Fibroblast of skin of abdomen (primary cell): ENCODE results near the gene MIPOL1.
A peak's percentile ranks its signal among the peaks of the same experiment; 100 is the strongest.
"Not testable (repeated sequence)": the region's sequence is repeated elsewhere in the genome, so short reads cannot be mapped to it uniquely, and the experiment has no call there.

Experiments
- DNase-seq: peaks from one replicate; pipeline ENCODE4 v3.0.0-alpha.2; 2013

Gene MIPOL1

DNA sequence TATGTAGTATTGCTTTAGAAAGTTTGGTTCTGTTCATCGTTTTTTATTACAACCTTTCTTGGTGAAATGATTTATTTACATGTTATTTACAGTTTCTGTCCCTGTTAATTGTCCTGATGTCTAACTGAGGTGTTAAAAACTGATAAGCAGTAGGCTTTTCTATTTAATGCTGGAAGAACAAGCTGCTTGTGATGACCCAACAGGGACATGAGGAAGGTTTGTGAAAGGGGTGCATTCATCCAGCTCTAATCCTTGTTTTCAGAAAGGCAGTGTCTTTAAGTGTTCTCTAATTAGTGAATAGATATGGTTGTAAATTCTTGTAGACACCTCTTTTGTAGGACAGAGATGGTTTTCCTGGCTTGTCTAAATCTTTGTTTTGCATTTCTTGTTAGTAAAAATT lies 205.9 kb downstream of the MIPOL1 start:
- no peak for DNase-seq

DNA sequence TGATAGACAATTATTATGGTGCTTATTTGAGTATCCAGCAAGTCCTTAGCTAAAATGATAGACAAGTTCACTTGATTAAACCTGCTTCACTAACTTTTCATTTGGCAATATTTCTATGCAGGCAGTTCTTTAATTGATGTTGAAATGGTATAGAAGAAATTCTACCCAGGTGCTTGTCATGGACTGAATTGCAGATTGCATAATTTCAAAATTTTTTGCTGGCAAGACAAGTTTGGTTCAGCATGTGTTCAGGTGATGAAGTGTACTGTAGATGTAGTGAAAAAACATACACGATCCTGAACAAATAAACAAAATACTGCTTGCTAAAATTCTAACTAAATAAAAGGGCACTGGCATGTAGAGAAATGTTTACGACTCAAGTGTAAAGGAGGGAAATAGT lies 208.4 kb downstream of the MIPOL1 start:
- DNase-seq = no peak

DNA sequence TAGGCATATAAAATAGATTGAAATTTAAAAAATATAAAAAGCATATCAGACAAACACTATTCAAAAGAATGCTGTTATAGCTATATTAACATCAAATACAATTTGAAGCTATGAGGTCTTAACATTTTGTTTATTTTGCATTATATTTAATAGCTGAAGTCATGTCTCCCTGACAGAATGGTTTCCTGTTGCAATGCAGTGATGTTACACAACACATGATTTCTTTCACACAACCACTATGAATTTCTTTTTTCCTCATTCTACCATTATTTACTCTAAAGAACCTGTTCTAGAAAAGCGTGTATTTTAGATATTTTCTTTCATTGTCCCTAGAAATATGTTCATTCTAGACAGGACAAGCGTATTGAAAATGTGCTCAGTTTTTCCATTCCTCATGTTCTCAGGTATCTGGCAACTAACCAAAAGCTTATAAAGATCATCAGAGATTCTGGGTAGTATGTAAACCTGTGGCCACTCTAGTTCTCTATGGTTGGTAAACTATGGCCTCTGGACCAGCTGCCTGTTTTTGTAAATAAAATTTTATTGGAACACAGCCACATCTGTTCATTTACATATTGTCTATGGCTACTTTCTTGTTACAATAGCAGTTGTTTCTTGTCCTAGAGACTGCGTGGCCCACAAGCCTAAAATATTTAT lies 213.5 kb downstream of the MIPOL1 start:
- no peak for DNase-seq

DNA sequence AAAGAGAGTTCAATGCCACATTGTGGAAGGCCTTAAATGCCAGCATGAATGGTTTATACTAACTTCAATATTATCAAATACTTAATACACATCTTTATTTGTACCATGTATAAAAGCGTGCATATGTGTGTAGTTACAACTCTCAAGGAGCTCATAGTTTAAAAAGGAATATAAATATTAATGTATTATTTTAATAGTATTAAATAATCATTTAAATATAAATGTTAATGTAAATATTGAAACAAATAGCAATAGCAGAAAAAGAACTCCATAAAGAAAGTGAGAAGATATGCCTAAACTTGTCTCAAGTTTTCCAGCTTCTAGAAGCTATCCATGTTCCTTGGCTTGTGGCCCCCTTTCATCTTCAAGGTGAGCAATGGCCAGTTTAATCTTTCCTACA lies 215.3 kb downstream of the MIPOL1 start:
- no peak for DNase-seq

DNA sequence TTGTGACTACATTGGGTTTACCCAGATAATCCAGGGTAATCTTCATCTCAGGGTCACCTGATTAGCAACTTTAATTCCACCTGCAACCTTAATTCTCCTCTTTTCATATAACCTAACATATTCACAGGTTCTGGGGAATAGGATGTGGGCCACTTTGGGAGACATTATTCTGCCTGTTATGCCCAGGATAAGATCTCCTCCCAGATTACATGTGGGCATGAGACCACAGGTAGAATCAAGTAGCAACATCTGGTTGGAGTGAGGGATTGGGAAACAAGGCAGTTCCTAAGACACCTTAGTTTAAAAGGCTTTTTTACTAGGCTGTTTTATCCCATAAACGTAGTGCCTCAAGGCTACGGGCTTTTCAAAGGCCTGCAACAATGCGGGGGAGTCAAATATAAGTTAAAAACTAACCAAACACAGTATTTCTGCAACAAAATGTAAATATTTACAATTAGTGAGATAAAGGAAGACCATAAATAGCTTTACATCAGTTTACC lies 215.8 kb downstream of the MIPOL1 start:
- no peak for DNase-seq

DNA sequence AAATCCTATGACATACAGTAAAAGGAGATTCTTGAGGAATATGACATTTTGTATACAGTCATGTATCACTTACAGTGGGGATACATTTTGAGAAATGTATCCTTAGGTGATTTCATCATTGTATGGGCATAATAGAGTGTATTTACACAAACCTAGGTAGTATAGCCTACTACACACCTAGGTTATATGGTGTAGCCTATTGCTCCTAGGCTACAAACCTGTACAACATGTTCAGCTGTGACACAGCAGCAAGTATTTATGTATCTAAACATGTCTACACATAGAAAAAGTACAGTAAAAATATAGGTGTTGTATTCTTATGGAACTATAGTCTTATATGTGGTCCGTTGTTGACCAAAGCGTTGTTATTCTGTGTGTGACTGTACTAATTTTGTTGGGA lies 218.5 kb downstream of the MIPOL1 start:
- no peak for DNase-seq

DNA sequence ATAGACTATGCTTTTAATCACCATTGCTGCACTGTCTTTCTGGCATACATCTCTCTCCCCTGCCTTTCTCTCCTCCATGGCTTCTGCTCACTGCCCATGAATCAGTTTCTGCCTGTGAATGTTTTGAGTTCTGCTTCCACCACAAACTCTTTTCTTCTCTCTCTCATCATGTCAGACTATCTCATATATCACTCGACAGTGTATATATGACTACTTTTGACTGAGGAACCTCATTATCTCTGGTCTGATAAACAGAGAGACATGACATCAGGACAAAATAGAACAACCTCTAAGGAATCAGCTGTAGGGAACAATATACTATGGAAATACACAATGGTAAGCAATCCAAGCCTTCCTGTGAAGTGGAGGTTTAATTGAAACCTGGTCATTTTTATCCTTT lies 219.4 kb downstream of the MIPOL1 start:
- DNase-seq = no peak

DNA sequence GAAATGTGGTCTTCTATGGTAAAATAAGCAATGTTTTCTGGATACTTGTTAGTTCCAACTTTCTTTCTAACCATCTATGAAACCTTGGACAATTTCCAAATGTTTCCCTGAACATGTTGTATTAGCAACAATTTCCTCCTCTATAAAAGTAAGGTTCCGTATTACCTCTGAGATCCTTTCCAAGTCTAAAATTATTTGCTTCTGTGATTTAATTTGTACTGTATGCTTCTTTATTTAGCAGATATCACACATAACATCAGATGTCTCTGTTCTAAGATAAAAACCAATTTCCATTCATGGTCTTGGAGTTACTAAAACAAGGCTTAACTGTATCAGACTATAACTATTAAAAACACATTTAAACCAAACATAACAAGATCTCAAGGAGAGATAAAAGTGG lies 220.1 kb downstream of the MIPOL1 start:
- DNase-seq = no peak

DNA sequence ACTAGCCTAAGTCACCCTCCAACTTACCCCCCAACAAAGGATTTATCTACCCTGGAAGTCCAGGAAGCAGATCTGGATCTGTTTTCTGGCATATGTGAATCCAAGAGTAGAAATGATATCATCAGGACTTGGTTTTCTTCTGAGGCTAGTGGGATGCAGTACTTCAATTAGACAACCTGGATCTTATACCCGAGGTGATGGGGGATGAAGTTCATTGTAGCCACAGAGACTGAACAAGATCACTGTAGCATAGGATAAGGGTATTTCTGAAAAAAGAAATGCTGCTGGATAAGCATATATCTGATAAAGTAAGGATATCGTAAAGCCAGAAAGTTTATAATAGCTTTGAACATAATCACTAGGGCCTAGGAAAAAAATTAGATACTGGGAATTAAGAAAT lies 222.9 kb downstream of the MIPOL1 start:
- DNase-seq = no peak

DNA sequence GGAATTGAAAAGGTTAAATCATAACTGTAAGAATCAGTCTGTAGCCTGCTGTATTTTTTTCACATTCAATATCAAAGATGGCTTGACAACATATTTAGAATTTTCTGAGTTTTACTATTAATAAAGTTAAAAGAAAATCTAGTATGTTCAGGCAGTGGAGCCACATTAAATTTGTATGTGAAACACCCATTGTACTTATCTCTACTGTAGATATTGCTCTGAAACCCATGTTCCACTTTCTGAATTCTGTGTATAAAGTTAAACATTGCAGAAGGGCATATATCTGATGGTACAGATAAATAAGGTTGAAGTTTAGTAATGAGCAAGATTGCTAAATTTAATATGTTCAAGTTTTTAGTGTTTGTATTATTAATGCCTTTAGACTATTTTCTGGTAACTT lies 224.6 kb downstream of the MIPOL1 start:
- no peak for DNase-seq

DNA sequence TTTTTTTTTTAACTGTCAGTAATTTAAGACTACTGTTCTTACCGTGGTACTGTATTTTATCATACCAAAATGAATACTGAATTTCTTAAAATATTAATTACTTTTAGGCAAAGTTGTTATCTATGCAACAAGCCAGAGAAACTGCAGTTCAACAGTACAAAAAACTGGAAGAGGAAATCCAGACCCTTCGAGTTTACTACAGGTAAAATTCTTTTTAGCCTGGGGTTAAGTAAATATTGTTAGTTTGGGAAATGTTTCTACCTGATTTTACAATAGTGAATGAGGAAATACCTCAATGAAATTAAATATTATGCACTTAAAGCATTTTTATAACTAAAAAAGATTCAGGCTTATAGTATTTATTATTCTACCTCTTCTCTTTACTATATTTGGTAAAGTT lies 225.0 kb downstream of the MIPOL1 start:
- no peak for DNase-seq

DNA sequence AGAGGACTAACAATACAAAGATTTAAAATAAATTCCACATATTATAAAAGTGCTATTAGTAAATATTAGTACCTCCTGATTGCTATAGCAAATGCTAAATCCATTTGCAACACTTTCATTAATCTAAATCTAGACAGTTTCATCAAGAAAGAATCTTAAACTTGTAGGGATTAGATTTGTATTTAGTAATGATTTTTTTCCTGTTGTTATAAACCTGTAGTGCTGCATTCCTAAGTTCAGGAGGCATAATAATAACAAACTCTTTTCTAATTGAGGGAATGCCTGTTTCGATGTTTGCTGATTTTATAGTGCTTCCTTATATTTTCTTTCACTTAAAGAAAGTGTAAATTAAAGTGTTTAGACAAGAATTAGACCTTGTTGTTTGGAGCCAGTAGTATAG lies 231.2 kb downstream of the MIPOL1 start:
- no peak for DNase-seq

DNA sequence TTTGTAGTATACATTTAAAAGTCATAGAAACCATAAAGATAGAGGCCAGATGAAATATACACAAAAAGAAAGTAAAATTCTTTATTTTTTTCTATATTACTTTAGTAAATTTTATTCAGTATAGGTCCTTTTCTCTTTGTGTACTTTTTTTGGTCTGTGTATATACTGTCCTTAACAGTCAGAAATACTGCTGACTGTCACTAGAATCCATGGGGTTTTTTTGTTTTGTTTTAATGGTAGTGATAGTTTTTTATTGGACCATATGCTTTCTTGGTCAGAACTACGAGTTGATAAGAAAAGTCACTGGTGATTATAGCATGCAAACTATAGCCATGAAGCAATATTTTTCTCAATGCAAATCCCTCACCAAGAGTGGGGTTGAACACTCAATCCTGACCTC lies 231.9 kb downstream of the MIPOL1 start:
- DNase-seq = no peak

DNA sequence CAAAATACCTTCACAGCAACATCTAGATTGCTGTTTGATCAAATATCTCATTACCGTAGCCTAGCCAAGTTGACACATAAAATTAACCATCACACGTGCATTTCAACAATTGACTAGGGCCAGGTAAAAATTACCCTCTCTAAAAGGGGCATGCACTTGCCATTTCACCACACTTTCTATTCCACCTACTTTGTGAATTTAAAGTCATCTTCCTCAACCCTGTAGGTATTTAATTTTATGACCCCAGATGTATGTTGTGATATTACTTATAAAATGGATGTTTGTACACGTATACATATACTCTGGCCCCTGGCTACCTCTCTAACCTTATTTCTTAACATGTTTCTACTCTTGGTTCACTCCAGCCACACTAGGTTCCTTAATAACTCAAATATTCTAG lies 237.1 kb downstream of the MIPOL1 start:
- no peak for DNase-seq

DNA sequence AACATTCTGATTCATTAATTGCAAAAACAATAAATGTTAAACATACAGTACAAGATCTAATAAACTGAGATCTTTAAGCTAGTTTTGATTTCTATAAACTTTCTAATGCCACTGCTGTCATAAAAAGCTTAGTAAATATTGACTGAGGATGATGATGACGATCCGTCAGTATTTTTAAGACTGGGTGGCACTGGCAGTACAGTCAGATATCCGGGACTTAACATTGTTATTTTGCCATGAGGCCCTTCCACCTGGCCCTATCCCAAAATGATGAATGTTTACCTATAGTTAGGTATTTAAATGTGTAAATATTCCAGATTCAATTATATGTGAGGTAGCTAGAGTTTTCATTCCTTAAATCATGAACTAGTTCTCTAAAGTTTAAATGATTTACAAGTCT lies 238.8 kb downstream of the MIPOL1 start:
- DNase-seq = no peak

DNA sequence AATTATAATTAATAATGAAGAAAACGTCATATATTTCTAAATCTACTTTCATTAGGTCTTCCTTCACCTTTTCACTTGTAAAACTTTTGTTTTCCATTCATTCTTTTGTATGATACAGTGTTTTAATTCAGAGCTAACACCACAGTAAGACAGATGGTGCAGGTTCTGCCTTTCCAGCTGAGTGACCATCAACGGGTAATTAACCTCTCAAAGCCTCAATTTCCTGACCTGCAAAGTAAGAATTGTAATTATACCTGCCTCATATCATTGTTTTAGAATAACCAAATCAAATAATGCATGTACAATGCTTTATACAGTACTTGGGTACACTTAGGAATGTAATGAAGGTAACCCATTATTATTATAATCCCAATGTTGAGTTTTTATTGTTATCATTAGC lies 239.8 kb downstream of the MIPOL1 start:
- DNase-seq = no peak

DNA sequence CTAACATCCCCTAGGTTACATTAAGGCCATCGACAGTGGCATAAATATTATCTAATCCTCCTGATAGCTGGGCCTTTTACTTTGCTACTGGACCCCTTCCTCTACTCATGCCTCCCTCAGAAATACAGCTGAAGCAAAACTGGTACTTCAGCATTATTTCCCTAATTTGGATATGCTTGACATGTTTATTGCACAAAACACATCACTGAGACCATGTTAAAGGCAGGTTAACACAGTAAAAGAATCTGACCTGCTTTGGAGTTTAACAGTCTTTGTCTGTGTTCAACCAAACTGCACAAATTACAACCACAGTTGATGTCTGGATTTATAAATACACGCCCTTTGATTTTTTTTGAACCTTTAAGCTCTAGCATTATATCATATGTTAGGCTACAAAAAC lies 240.7 kb downstream of the MIPOL1 start:
- no peak for DNase-seq

DNA sequence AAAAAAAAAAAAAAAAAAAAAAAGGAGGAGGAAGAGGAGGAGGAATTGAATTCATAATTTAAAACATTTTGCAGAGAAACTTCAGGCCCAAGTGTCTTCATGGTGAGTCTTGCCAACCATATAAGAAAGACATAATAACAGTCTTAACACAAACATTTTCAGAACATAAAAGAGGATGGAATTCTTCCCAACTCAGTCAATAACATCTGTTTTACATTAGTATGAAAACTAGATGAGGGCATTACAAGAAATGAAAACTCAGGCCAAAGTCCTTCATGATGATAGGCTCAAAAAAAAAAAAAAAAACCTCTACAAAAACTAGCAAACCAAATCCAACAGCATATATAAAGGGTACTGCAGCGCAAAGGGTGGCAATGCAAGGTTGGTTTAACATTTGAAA lies 245.7 kb downstream of the MIPOL1 start:
- DNase-seq = peak; percentile 54

DNA sequence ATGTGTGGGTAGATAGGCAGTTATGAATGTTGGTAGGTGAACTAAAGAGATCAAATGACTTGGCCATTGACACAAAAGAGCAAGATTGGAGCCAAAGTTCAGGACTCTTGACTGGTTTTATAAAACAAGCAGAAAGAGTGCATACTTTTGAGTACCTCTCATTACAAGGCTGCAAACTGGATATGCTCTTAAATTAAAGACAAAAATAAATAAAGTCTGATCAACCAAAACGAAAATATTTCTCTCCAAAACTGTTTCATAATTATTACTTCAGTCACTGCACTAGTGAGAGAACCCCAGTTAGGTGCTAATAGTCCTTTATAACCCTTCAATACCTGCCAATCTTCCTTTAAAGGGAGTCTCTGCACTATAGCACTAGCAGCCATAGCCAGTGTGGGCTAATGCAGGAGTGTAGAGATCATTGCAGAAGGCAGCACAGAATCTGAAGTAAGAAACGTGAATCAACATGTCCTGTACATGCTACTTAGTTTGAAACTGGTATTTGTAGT lies 250.2 kb downstream of the MIPOL1 start:
- DNase-seq = no peak

DNA sequence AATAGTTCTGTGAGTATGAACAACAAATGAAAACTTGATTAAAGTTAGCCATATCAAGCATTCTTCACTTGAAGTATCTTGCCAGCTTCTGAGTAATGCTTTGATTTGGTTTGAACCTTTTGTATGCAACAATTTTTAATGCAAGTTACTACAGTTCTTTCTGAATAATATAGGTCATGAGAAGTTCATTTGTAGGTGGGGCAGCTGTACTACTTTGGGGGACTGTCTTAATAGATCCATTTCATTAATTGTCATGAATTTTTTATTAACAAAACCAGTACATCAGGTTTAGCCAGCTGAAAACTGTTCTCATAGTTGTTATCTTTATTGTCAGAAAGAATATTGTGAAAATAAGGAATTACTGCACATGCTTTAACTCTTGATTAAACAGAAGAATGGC lies 254.6 kb downstream of the MIPOL1 start:
- DNase-seq = no peak

DNA sequence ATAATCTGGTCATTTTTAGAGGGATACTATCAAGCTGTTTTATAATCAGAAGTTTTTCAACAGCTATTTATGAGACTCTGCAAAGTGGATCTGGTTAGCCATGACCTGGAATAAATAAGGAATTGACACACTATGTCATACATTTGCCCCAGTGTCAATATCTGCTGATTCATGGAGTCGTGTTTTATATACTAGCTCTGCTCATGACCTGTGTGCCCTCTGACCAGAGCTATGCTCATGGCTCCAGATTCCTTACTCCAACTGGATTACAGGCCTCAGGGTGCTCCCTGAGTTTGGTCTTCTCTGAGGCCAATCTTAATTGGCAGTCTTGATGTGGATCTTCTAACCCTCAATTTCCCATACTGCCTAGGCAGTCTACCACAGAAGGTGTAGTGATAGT lies 256.2 kb downstream of the MIPOL1 start:
- DNase-seq = no peak

DNA sequence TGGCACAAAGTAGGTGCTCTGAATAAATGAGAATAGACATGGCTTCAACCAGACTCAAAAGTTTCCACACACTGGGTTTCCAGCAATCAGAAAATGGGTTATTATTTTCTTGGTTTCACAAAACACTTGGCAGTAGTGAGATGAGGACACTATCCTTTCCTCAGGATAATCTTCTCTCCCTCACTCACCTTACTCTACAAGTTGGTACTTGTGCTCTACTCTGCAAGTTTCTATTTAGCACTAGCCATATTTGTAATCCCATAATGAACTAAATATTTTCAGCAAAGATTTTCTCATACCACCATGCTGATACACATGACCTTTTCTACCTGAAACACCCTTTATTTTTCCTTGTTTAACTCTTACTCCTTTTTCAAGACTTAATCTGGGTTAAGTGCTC lies 259.6 kb downstream of the MIPOL1 start:
- no peak for DNase-seq

DNA sequence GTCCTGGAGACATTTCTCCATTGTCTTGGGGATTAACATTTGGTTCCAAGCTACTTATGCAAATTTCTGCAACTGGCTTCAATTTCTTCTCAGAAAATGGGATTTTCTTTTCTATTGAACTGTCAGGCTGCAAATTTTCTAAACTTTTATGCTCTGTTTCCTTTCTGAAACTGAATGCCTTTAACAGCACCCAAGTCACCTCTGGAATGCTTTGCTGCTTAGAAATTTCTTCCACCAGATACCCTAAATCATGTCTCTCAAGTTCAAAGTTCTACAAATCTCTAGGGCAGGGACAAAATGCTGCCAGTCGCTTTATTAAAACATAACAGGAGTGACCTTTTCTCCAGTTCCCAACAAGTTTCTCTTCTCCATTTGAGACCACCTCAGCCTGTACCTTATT lies 264.7 kb downstream of the MIPOL1 start:
- not testable (repeated sequence) for DNase-seq

DNA sequence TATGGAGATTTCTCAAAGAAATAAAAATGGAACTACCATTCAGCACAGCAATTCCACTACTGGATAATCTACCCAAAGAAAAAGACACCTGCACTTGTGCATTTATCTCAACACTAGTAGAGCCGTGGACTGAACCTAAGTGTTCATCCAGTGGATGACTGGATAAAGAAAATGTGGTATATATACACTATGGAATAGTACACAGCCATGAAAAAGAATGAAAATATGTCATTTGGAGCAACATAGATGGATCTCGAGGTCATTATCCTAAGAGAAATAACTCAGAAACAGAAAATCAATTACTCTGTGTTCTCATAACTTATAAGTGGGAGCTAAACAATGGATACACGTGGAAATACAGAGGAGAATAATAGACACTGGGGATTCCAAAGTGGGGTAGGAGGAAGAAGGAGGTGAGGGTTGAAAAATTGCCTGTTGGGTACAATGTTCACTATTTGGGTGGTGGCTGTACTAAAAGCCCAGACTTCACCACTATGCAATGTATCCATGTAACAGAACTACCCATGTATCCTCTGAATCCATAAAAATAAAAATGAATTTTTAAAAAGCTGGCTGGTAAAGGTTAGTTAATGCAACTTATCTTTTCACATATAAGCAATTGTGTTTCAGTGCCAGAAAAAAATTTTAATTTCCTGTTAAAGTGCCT lies 266.6 kb downstream of the MIPOL1 start:
- DNase-seq = no peak
